ENCODE data around the gene NEXN. TPM values are rescaled to one million over a fixed set of nuclear protein-coding genes. Genes with fewer than 3 reads are reported as not detected.
A peak's percentile ranks its signal among the peaks of the same experiment; 100 is the strongest.

NEXN gene
- 1.7 and 1.8 TPM in 2 replicates for total RNA-seq (2014; rRNA removed; shearing (Covaris generic); ENCODE audit: low replicate concordance)

- peak; percentile 64 for DNase-seq (ENCODE audit: low read depth)
- in situ Hi-C loops (cut with HindIII; ENCODE audit: low pct_unique_long_range_greater_than_20kb, low sequenced_read_pairs) = no loop called here
Observed at GRCh38 chr1:77888081-77888780, at the start of gene NEXN. Gene NEXN (plus strand): TSS chr1:77888624. CDS start chr1:77916107, 27,483 bp downstream.

- in situ Hi-C loops (cut with HindIII; ENCODE audit: low pct_unique_long_range_greater_than_20kb, low sequenced_read_pairs) = no loop called here
- no peak for DNase-seq (ENCODE audit: low read depth)
Observed at GRCh38 chr1:77841574-77841973, 46.9 kb upstream of the NEXN start.

- in situ Hi-C loops (cut with HindIII; ENCODE audit: low pct_unique_long_range_greater_than_20kb, low sequenced_read_pairs) = no loop called here
- no peak for DNase-seq (ENCODE audit: low read depth)
Observed at GRCh38 chr1:77845951-77846350, 42.5 kb upstream of the NEXN start.

- in situ Hi-C loops (cut with HindIII; ENCODE audit: low pct_unique_long_range_greater_than_20kb, low sequenced_read_pairs) = no loop called here
- DNase-seq (ENCODE audit: low read depth) = no peak
Observed at GRCh38 chr1:77846966-77847365, 41.5 kb upstream of the NEXN start.

GRCh38 chr1:77847621-77848080 is 40.8 kb upstream of the NEXN start:
- in situ Hi-C loops (cut with HindIII; ENCODE audit: low pct_unique_long_range_greater_than_20kb, low sequenced_read_pairs) = no loop called here
- no peak for DNase-seq (ENCODE audit: low read depth)

GRCh38 chr1:77850082-77850481 is 38.3 kb upstream of the NEXN start:
- DNase-seq (ENCODE audit: low read depth) = no peak
- in situ Hi-C loops (cut with HindIII; ENCODE audit: low pct_unique_long_range_greater_than_20kb, low sequenced_read_pairs) = no loop called here

GRCh38 chr1:77857552-77857951 is 30.9 kb upstream of the NEXN start:
- DNase-seq (ENCODE audit: low read depth) = no peak
- in situ Hi-C loops (cut with HindIII; ENCODE audit: low pct_unique_long_range_greater_than_20kb, low sequenced_read_pairs) = no loop called here

- in situ Hi-C loops (cut with HindIII; ENCODE audit: low pct_unique_long_range_greater_than_20kb, low sequenced_read_pairs) = no loop called here
- no peak for DNase-seq (ENCODE audit: low read depth)
Observed at GRCh38 chr1:77858725-77859124, 29.7 kb upstream of the NEXN start.

- in situ Hi-C loops (cut with HindIII; ENCODE audit: low pct_unique_long_range_greater_than_20kb, low sequenced_read_pairs) = no loop called here
- DNase-seq (ENCODE audit: low read depth) = no peak
Observed at GRCh38 chr1:77859248-77859647, 29.2 kb upstream of the NEXN start.

GRCh38 chr1:77866296-77866695 is 22.1 kb upstream of the NEXN start:
- in situ Hi-C loops (cut with HindIII; ENCODE audit: low pct_unique_long_range_greater_than_20kb, low sequenced_read_pairs) = no loop called here
- no peak for DNase-seq (ENCODE audit: low read depth)

- in situ Hi-C loops (cut with HindIII; ENCODE audit: low pct_unique_long_range_greater_than_20kb, low sequenced_read_pairs) = no loop called here
Observed at GRCh38 chr1:77872645-77873044, 15.8 kb upstream of the NEXN start.

GRCh38 chr1:77873461-77873860 is 15.0 kb upstream of the NEXN start:
- DNase-seq (ENCODE audit: low read depth) = no peak
- in situ Hi-C loops (cut with HindIII; ENCODE audit: low pct_unique_long_range_greater_than_20kb, low sequenced_read_pairs) = no loop called here

More at GRCh38 chr1:77872645-77873044, 15.8 kb upstream of the NEXN start:
- no peak for DNase-seq (ENCODE audit: low read depth)

- in situ Hi-C loops (cut with HindIII; ENCODE audit: low pct_unique_long_range_greater_than_20kb, low sequenced_read_pairs) = no loop called here
- peak; percentile 58 for DNase-seq (ENCODE audit: low read depth)
Observed at GRCh38 chr1:77874804-77875445, 13.5 kb upstream of the NEXN start.

GRCh38 chr1:77876884-77877283 is 11.5 kb upstream of the NEXN start:
- in situ Hi-C loops (cut with HindIII; ENCODE audit: low pct_unique_long_range_greater_than_20kb, low sequenced_read_pairs) = no loop called here

GRCh38 chr1:77881061-77881460 is 7.4 kb upstream of the NEXN start:
- DNase-seq (ENCODE audit: low read depth) = no peak
- in situ Hi-C loops (cut with HindIII; ENCODE audit: low pct_unique_long_range_greater_than_20kb, low sequenced_read_pairs) = no loop called here

More at GRCh38 chr1:77876884-77877283, 11.5 kb upstream of the NEXN start:
- DNase-seq (ENCODE audit: low read depth) = no peak

- DNase-seq (ENCODE audit: low read depth) = no peak
- in situ Hi-C loops (cut with HindIII; ENCODE audit: low pct_unique_long_range_greater_than_20kb, low sequenced_read_pairs) = no loop called here
Observed at GRCh38 chr1:77882411-77882810, 6.0 kb upstream of the NEXN start.

- DNase-seq (ENCODE audit: low read depth) = peak; percentile 51
Observed at GRCh38 chr1:77888781-77889642, 588 bp downstream of the NEXN start.

GRCh38 chr1:77889671-77890070 is 1.2 kb downstream of the NEXN start:
- in situ Hi-C loops (cut with HindIII; ENCODE audit: low pct_unique_long_range_greater_than_20kb, low sequenced_read_pairs) = no loop called here
- peak; percentile 63 for DNase-seq (ENCODE audit: low read depth)

More at GRCh38 chr1:77888781-77889642, 588 bp downstream of the NEXN start:
- in situ Hi-C loops (cut with HindIII; ENCODE audit: low pct_unique_long_range_greater_than_20kb, low sequenced_read_pairs) = no loop called here

GRCh38 chr1:77891200-77891599 is 2.8 kb downstream of the NEXN start:
- no peak for DNase-seq (ENCODE audit: low read depth)
- in situ Hi-C loops (cut with HindIII; ENCODE audit: low pct_unique_long_range_greater_than_20kb, low sequenced_read_pairs) = no loop called here
